Ureter (tissue), 1 donor: ENCODE measurements around the gene TTC9. TPM values are rescaled to one million over a fixed set of nuclear protein-coding genes. Genes with fewer than 3 reads are reported as not detected.

Experiments
- DNase-seq: peaks from one replicate; pipeline ENCODE4 v3.0.0-alpha.2; 2020; ENCODE audit warnings: low spot score
- total RNA-seq: library from RNA; stranded (reverse); gene quantifications from one replicate; pipeline ENCODE4 v1.2.4, GENCODE V29; 2023
- donor health status: DM: yes; HTN: yes; CAD: no.

The TTC9 gene
- total RNA-seq, 1 donor from 2014 or later = 7.0 TPM

DNA sequence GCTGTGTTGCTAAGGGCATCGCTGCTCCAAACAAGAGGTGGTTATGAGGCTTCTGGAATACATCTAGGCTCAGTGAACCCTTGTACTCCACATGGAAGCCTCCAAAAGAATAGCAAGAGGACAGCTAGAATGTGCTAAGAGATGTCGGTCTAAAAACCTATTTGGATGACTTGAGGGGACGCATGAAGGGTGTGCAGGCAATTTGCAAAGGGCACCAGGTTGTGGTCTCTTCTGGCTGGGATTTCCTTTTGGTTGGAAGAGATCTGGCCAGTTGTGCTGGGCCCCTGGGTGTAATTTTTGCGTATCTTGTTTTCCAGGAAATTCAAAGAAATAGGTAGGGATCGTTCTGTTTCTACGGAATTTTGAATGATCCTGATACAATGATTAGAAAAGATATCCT is 4.2 kb downstream of the TTC9 start:
- no peak for DNase-seq

DNA sequence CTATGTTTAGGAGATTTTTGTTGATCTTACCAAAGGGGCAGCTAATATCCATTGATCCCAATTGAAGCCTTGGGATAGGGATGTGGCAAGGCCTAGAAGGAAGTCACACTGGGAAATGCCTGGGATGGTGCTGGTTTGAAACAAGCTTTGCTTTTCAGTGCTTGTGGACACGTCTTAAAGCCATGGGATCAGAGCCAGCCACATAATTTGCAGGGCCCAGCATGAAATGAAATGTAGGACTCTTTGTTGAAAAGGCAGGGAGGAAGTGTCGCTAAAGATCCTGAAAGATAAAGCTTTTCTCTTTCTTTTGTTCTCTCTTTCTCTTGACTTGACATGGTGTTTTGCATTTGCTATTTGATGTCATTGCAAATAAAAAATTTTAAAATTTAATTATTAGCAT is 5.0 kb downstream of the TTC9 start:
- DNase-seq = no peak

DNA sequence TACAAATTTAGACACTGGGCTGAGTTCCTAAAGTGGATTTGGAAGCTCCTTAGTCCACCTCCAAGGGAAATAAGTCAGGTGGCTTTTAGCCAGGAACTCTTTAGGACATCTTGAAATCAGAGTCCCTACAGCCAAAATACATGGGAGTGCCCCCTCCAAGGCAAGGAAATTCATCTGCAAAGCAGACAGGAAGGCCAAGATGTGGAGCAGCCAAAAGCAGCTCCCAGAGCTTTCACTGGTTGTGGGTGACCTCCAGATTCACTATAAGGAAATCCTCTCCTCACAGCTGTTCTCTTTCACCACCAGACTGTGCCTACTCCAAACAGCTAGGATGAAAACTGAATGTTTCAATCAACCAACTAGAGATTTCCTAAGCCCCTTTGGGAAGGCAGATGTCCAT is 6.6 kb downstream of the TTC9 start:
- no peak for DNase-seq

DNA sequence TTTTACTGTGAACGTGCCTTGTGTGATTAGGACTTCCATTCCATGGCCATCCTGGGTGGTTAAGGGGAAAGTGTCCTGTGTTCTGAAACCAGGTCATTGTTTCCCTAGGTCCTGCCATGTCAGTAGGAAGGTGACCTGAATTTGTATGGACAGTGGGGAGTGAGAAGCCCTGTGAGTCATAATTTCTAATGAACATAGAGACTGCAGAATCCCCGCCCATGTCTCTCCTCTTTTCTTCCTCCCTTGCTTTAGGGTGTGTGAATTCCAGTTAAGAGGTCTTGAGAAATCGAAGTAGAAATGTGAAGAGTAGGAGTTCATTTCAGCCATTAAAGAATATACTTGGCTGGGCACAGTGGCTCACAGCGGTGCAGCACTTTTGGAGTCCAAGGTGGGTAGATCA is 8.1 kb downstream of the TTC9 start:
- DNase-seq = no peak

DNA sequence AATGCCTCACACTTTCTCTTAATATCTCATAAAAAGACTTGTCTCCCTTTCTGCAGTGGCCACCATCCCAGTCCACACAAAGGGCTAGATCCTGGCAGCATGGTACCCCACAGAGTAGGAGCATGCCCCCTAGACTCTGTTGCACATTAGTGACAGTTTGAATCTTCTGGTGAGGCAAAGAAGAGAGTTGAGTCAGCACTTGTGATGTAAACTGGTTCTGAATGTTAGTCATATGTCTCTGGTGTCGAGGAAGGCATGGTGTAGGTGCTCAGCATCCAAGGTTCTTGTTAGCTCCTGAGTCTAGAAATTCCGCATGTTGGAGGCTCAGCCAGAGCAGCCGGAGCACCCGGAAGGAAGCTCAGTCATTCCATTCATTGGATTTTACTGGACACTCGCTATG is 9.8 kb downstream of the TTC9 start:
- no peak for DNase-seq

DNA sequence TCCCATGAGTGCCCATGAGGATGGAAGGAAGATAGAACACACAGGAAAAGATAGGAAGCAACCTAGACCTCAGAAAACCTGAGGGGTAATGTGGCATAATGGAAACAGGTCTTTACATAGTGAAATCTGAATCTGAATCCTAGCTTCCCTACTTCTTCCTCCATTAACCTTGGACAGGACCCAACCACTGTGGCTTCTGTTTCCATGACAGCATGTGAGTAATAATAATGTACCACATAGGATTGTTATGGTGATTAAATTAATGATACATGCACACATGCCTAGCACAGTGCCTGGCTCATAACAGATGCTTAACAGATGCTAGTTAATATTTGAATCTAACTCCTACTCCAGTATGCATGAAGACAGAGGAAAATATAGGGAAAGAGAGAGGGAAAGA is 11.2 kb downstream of the TTC9 start:
- no peak for DNase-seq

DNA sequence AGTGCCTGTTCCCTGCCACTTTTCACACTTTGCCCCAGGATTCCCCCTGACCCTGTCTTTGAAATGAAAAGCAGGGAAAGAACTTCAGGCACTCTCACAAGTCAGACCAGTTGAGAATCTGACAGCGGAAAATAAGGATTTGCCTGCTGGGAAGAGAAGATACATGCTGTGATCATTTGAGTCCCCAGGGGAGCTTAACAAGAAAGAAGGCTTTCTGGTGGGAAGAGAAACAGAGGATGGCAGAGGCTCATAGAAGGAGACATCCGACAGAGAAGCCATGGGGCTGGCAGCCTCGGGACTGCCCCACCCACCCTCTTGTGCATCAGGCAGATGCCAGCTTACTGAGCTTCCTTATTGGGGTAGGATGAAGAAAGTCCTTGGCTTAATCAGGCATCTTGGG is 11.9 kb downstream of the TTC9 start:
- DNase-seq = no peak

DNA sequence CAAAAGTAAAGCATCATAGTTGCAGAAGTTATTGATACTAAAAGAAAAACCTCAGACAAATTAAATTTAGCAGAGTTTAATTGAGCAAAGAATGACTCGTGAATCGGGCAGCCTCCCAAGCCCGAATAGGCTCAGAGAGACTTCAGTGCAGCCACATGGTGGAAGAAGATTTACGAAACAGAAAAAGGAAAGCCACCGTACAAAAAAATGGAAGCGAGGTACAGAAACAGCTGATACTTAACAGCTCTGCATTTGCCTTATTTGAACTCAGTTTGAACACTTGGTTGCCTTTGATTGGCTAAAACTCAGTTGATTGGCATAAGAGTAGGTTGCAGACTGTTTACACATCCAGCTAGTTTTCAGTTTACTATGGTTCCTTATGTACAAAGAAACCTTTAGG is 12.9 kb downstream of the TTC9 start:
- no peak for DNase-seq

DNA sequence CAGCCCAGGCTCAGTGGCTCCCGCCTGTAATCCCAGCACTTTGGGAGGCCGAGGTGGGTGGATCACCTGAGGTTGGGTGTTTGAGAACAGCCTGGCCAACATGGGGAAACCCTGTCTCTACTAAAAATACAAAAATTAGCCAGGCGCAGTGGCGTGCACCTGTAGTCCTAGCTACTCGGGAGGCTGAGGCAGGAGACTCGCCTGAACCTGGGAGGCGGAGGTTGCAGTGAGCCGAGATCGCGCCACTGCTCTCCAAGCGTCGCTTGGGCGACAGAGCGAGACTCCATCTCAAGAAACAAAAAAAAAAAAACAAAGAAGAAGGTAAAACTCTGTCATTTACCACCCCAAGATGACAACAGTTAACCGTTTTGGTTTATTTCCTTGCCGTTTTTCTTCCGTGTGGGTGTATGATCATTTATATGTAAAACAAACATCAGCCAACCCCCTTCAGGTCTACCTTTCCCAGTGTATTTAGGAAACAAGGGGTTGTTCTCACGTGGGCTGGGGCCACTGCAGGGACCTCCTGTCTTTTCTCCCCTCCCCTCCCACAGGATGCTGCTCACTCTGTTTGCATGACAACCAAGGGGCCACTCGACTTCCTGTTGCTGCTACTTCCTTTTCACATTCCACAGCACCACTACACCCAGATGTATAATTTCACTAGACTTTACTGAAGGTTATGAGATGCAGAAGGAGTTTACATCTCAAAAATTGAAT is 13.6 kb downstream of the TTC9 start:
- no peak for DNase-seq

DNA sequence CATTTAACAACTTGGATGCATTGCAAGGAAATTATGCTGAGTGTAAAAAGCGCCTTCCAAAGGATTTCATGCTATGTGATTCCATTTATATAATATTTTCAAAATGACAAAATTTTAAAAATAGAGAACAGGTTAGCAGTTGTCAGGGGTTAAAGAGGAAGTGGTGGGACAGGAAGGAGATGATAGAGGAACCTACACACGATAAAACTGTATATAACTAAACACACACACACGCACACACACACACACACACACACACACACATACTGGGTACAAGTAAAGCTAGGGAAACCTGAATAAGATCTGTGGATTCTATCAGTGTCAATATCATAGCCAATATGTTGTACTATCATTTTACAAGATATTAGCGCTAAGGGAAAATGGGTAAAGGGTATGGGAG is 17.2 kb downstream of the TTC9 start:
- DNase-seq = no peak

DNA sequence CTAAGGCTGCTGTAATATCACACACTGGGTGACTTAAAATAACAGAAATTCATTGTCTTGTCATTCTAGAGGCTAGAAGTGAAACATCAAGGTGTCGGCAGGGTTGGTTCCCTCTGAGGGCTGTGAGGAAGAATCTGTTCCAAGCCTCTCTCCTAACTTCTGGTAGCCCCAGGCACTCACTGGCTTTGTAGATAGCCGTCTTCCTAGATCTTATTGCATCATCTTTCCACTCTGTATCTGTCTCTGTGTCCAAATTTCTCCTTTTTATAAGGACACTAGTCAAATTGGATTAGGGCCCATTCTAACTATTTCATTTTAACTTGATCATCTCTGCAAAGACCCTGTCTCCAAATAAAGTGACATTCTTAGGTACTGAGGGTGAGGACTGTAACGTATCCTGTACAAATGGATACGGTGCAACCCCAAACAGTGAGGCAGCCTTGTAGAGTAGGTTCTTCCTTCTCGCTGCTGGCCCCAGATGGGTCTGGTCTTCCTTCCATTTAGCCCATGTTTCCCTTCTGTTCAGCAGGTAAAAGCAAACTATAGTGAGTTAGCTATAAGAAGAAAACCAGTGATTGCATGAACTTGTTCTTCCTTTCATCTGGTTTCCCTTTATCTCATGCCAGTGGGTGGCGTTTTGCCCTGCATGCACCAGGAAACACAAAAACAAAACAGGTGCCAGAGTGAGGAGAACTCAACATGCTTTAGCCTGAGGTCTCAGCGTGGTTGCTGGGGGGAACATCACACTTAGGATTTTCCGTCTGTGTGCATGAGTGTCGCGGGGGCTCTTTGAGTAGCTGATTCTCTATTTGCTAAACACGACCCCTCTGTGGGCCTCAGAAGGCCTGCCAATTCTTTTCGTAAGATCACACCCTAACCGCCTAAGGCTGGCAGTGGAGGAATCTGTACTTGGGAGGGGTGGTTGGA is 19.5 kb downstream of the TTC9 start:
- no peak for DNase-seq

DNA sequence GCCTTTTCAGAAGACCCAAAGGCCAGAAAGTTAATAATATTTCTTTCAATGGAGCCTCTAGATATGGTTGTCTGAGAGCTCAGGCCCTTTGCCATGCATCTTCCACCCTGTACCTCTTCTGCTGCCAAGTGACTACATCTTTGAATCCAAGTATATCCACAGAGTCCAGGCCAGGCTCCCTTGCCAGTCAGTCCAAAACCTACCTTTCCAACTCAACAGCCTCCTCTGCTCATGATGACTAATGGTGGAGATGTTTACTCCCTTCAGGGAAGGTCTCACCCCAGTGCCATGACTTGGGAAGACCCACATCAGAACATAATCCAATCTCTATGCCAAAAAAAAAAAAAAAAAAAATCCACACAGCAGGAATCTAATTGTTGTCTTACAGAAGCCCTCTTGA is 20.4 kb downstream of the TTC9 start:
- no peak for DNase-seq

DNA sequence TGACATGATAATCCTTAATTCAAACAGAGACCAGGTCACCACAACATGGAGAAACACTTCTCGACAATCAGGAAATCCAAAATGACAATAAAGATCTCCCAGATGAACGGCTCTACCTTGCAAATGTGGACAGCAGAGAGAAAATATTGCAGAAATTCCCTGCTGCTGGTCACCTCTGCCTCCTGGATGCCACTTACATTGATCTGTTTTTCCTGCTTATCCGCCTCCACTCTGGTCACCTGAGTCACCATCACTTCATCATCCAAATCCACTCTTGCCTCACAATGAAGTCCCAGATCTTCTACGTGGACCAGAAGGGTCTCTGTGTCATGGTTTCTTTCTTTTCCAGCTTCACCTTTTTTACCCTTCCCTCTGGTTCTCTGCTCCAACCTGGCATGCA is 21.1 kb downstream of the TTC9 start:
- no peak for DNase-seq

DNA sequence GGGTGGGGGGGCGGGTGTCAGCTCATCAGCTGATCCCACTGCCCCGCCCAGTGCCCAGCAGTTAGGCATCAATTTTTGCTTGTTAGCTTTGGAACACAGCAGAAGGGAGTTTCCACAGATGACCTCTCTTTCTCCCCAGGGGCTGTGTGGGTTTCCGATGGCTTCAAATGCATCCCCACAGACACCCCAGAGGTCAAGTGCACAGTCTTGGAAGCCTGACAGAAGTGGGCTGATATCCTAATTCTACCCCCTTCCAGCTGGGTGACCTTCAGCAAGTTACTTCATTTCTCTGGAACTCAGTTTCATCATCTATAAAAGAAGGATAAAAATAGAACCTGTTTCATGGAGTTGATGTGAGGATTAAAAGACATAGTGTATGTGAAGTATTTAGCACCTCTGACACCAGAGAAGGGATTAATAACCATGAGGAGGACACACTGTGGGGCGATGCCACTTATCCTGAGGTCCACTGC is 22.0 kb downstream of the TTC9 start:
- no peak for DNase-seq

DNA sequence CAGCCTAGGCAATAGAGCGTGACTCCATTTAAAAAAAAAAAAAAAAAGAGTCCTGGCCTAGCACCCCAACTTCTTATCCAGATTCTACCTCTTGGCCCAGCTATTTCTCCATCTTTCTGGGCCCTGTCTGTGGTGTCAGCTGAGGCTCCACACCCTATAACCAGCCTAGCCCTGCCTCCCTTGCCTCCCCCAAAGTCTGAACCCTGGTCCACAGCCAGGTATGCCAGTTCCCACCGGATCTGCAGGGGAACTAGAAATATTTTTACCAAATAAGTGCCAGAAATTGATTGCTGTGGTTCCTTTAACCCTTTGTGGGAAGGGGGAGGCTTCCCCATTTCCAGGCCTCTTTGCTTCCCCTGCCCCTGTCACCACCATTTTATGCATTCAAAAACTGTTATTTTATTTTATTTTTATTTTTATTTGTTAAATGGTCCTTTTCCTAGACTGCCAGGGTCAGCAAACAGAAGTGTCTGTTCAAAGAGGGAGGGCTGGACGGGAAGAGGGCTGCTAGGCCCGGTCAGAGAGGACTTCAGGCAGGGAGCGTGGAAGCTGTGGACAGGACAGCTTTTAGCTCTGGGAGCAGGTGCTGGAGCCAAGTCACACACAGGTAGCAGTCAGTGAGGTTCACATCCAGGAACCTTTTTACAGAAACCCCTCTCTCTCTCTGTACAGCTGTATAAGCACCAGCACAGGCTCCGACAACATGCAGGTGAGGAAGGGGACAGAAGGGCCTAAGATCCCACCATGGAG is 23.2 kb downstream of the TTC9 start:
- DNase-seq = no peak

DNA sequence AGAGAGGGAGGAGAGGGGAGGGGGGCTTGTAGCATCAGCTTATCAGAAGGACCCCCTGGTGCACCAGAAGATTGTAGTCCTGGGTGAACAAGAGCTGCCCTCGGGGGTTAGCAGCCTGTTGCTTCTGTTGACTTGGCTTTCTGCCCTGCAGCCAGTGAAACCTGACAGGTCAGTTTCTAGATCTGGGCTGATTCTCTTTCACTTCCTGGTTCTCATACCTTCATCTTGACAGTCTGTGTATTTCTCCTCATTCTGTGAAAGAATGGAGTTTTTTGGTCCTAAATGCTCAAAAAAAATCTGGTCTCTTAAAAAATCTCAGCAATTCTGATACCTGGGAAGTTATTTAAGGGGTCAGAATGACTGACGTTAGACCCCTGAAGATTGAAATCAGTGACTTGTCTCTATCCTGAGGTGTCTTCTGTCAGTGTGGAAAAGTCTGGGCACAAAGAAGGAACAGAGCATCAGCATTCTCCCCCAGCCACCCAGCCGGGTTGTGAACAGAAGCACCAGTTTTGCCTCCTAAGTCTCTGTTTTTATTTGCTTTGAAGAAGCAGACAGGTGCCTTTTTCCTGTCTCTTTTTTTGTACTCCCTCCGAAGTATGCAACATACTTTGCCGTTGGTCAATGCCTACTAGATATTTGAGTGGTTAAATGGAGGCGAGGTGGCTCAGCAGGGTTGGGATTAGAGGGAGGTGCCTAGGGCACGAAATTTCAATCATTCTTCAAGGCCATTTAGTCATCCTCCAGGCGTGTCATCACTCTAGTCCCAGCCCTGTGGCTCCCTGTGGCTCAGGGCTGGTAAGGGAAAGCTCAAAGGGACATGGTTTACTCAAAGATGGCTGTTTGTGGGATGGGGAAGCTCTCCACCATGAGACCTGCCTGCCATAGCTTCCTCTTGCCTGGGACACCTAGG is 24.0 kb downstream of the TTC9 start:
- peak; percentile 83 for DNase-seq

DNA sequence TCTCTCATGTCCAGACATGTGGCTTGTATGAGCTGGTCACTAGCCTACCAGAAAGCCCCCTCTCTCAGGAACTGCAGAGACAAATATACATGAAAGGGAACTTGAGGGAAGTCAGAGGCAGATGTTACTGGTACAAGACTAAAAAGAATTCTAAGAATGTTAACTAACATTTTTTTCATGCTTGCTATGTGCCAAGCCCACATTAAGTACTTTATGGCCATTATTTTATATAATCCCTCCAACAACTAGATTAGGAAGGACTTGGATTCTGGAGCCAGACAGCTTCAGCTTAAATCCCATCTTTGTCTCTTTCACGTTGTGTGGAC is 24.6 kb downstream of the TTC9 start:
- DNase-seq = no peak

DNA sequence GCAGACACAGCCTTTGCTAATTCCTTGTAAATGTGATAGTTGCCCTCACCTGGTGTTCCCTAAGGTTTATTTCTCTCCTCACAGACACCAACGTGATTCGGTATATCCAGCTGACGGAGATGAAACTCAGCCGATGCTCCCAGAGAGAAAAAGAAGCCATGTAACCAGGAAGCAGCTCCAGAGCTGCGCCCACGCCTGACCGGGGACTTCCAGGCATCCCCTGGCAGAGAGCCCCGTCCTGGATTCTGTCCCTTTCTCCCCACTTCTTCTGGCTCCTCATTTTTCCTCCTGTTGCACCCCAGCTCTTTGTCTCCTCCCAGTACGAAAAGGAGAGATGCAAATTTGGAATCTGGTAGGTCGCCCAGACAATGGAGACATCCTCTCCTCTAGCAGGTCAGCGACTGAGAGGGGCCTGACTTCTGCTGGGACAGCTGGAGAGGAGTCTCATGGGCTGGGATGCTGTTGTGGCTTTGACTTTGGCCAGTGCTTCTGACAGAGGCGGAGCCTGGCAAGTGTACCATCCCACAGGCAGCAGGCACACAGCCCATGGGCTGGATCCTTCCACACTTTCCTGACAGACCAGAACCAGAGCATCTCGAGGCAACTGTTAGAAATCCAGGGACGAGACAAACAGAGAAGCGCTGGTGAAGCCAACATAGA is 29.4 kb downstream of the TTC9 start:
- no peak for DNase-seq

DNA sequence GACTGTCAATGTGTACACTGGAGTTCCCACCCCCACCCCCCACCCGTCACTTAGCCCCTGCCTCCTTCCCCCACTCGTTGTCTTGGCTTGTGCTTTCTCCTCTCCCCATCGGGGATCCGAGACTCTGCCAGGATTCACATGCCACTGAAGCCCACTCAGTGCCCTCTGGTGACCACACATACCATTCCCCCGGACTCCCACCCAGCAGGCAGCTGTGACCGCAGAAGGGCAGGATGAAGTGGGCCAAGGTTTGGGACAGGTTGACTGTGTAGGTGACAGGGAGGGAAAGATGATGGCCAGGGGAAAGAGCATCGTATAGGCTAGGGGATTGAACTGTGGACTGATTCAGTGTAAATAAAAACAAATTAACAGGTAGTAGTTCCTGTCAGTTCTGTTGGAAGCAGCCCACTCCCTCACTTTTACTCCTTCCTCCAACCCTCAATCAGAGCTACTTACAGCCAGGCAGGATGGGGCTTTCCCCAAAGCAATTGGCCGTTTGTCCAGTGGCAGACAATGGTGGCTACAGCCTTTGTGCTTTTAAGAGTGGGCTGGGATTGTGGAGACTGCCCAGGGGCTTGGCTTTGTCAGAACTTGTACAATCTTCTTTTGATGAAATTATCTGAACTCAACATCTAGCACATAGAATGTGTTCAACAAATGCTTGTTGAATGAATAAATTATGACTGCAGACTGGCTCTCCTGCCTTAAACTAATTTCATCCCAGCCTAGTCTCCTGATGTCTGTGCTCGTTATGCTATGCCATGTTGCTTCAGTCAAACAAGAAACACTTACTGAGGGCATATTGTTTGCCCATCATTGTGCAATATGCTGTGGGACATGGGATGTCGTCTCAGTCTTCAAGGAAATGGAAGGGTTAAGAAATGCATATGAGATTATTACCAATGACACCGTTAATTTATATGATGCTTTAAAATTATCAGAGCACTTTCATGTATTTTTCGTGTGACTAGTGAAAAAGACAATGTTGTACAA is 30.2 kb downstream of the TTC9 start:
- DNase-seq = no peak

DNA sequence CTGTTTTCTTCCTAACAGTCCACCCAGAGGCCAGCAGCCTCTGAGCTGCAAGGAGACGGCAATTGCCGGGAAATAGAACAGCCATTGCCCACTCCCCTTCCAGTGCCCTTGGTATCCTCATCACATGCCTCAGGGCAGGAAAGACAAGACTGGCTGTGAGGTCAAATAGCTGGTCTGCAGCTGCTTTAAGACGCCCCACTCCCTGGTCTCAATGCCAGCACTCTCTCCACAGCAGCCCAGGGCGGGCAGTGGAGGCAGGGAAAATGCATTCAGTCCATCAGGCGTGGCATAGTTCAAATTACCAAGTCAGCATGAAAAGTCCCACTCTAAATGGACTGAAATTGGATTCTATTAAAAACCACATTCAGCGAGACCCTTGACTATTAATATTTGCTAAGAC is 35.6 kb downstream of the TTC9 start:
- DNase-seq = no peak
